Measurements from ENCODE around the gene SPATA12.

SPATA12 gene

DNA sequence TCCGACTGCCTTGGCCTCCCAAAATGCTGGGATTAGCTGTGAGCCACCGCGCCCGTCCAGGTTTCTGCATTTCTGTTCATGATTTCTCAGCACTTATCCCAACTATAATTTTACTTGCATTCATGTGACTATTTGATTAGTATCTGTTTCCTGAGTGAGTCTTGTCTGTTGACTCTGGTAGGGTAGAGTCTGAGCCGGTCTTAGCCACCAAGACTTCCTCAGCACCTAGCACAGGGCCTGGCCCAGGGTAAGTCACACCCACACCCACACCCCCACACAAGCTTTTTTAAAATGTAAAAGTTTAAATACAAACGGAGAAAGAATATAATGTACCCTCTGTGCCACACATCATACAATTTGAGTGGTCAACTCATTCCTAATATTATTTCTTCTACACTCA, 3.1 kb upstream of the SPATA12 start:
- Histone ChIP-seq H3K9me3 (ENCODE audit: control insufficient read depth, low read depth, low read length) (no peaks in the 10 kb centered on the region), H3K27ac (ENCODE audit: low read length) (no peak overlapping the region), H3K36me3 (ENCODE audit: control insufficient read depth, low read depth, low read length) (no peaks in the 10 kb centered on the region), H3K27me3 (ENCODE audit: control insufficient read depth, insufficient read depth, low read length) (no peaks in the 10 kb centered on the region), H3K4me1 (ENCODE audit: control insufficient read depth, low read depth, low read length) (peaks cover 18% of the 10 kb centered on the region), H3K9ac (ENCODE audit: low read length) (no peak overlapping the region), H3K4me3 (ENCODE audit: low read length) (no peak overlapping the region)

GRCh38 chr3:57059411-57059810, 1.1 kb upstream of the SPATA12 start:
- Histone ChIP-seq H3K9ac (ENCODE audit: low read length) (no peak overlapping the region), H3K4me1 (ENCODE audit: control insufficient read depth, low read depth, low read length) (peaks cover 20% of the 10 kb centered on the region), H3K27ac (ENCODE audit: low read length) (no peak overlapping the region), H3K27me3 (ENCODE audit: control insufficient read depth, insufficient read depth, low read length) (no peaks in the 10 kb centered on the region), H3K9me3 (ENCODE audit: control insufficient read depth, low read depth, low read length) (no peaks in the 10 kb centered on the region), H3K36me3 (ENCODE audit: control insufficient read depth, low read depth, low read length) (no peaks in the 10 kb centered on the region), H3K4me3 (ENCODE audit: low read length) (no peak overlapping the region)

GRCh38 chr3:57061556-57061955, 1.1 kb downstream of the SPATA12 start:
- Histone ChIP-seq H3K4me1 (ENCODE audit: control insufficient read depth, low read depth, low read length) (peaks cover 20% of the 10 kb centered on the region), H3K9me3 (ENCODE audit: control insufficient read depth, low read depth, low read length) (no peaks in the 10 kb centered on the region), H3K36me3 (ENCODE audit: control insufficient read depth, low read depth, low read length) (no peaks in the 10 kb centered on the region), H3K27ac (ENCODE audit: low read length) (no peak overlapping the region), H3K27me3 (ENCODE audit: control insufficient read depth, insufficient read depth, low read length) (no peaks in the 10 kb centered on the region), H3K4me3 (ENCODE audit: low read length) (no peak overlapping the region), H3K9ac (ENCODE audit: low read length) (no peak overlapping the region)

DNA sequence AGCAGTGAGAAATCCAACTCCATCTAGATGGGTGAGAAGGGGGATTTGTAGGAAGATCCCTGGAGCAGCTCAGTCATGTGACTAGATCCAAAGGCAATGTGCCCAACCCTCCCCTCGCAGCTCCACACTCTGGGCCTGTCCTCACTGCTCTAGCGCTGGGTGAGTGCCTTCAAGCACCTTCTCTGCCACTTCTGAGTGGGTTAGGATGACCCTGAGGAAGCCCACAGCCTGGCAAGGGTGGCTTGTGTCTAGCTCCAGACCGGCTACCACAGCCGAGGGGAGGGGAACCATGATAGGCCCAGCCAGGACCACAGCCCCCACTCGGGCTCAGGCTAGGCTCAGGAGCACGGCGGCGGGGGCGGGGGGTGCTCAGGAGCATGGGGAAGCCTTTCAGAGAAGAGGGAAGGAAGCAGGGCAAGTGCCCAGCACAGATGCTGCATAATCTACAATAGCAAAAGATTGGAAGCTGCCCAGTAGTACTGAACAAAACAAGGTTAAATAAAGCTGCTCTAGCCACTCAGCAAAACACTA, 1.7 kb downstream of the SPATA12 start:
- no peak overlapping the region for H3K4me3 ChIP-seq (ENCODE audit: low read length)
- H3K9me3 ChIP-seq (ENCODE audit: control insufficient read depth, low read depth, low read length), result no peaks in the 10 kb centered on the region
- no peak overlapping the region for H3K27ac ChIP-seq (ENCODE audit: low read length)
- H3K27me3 ChIP-seq (ENCODE audit: control insufficient read depth, insufficient read depth, low read length), result no peaks in the 10 kb centered on the region
- peaks cover 20% of the 10 kb centered on the region for H3K4me1 ChIP-seq (ENCODE audit: control insufficient read depth, low read depth, low read length)
- no peaks in the 10 kb centered on the region for H3K36me3 ChIP-seq (ENCODE audit: control insufficient read depth, low read depth, low read length)
- no peak overlapping the region for H3K9ac ChIP-seq (ENCODE audit: low read length)

GRCh38 chr3:57063032-57063431, 2.6 kb downstream of the SPATA12 start:
- Histone ChIP-seq H3K27ac (ENCODE audit: low read length) (no peak overlapping the region), H3K9ac (ENCODE audit: low read length) (no peak overlapping the region), H3K9me3 (ENCODE audit: control insufficient read depth, low read depth, low read length) (no peaks in the 10 kb centered on the region), H3K27me3 (ENCODE audit: control insufficient read depth, insufficient read depth, low read length) (no peaks in the 10 kb centered on the region), H3K4me3 (ENCODE audit: low read length) (no peak overlapping the region), H3K4me1 (ENCODE audit: control insufficient read depth, low read depth, low read length) (peaks cover 20% of the 10 kb centered on the region), H3K36me3 (ENCODE audit: control insufficient read depth, low read depth, low read length) (no peaks in the 10 kb centered on the region)

DNA sequence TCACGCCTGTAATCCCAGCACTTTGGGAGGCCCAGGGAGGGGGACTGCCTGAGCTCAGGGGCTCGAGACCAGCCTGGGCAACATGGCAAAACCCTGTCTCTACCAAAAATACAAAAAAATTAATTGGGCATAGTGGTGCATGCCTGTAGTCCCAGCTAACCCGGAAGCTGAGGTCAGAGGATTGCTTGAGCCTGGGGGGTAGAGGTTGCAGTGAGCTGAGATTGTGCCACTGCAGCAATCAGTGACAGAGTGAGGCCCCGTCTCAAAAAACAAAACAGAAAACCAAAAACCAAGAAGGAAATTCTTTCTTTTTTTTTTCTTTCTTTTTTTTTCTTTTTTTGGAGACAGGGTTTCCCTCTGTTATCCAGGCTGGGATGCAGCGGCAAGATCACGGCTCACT, 3.5 kb downstream of the SPATA12 start:
- H3K36me3 ChIP-seq (ENCODE audit: control insufficient read depth, low read depth, low read length), result no peaks in the 10 kb centered on the region
- no peak overlapping the region for H3K9ac ChIP-seq (ENCODE audit: low read length)
- H3K9me3 ChIP-seq (ENCODE audit: control insufficient read depth, low read depth, low read length), result no peaks in the 10 kb centered on the region
- H3K27ac ChIP-seq (ENCODE audit: low read length), result no peak overlapping the region
- no peak overlapping the region for H3K4me3 ChIP-seq (ENCODE audit: low read length)
- H3K27me3 ChIP-seq (ENCODE audit: control insufficient read depth, insufficient read depth, low read length), result no peaks in the 10 kb centered on the region
- peaks cover 20% of the 10 kb centered on the region for H3K4me1 ChIP-seq (ENCODE audit: control insufficient read depth, low read depth, low read length)

DNA sequence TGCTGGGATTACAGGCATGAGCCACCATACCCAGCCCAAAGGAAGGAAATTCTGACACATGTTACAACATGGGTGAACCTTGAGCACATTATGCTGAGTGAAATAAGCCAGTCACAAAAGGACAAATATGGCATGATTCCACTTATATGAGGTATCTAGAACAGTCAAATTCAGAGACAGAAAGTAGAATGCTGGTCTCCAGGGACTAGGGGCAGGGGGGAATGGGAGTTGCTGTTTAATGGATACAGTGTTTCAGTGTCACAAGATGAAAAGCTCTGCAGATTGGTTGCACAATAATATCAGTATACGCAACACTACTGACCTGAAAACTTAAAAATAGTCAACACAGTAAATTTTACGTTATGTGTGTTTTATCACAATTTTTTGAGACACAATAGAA, 4.1 kb downstream of the SPATA12 start:
- Histone ChIP-seq H3K9ac (ENCODE audit: low read length) (no peak overlapping the region), H3K27ac (ENCODE audit: low read length) (no peak overlapping the region), H3K4me1 (ENCODE audit: control insufficient read depth, low read depth, low read length) (peaks cover 20% of the 10 kb centered on the region), H3K27me3 (ENCODE audit: control insufficient read depth, insufficient read depth, low read length) (no peaks in the 10 kb centered on the region), H3K4me3 (ENCODE audit: low read length) (no peak overlapping the region), H3K9me3 (ENCODE audit: control insufficient read depth, low read depth, low read length) (no peaks in the 10 kb centered on the region), H3K36me3 (ENCODE audit: control insufficient read depth, low read depth, low read length) (no peaks in the 10 kb centered on the region)

DNA sequence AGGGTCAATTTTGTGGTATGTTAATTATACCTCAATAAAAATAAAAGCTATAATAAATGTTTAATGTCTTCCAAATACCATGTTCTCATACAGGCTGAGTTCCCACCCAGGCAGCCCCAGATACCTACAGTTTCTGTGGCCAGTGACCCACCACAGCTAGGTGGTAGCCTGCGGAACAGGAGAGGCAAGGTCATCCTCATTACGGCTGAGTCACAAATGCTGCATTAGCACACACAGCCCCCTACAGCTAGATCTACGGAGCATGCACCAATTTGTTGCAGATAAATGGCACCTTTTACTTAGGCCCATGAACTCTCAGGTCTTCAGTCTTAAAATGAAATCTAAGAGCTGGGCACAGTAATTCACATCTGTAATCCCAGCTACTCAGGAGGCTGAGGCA, 5.1 kb downstream of the SPATA12 start:
- Histone ChIP-seq H3K27me3 (ENCODE audit: control insufficient read depth, insufficient read depth, low read length) (no peaks in the 10 kb centered on the region), H3K4me1 (ENCODE audit: control insufficient read depth, low read depth, low read length) (peaks cover 15% of the 10 kb centered on the region), H3K4me3 (ENCODE audit: low read length) (no peak overlapping the region), H3K9me3 (ENCODE audit: control insufficient read depth, low read depth, low read length) (no peaks in the 10 kb centered on the region), H3K27ac (ENCODE audit: low read length) (no peak overlapping the region), H3K36me3 (ENCODE audit: control insufficient read depth, low read depth, low read length) (no peaks in the 10 kb centered on the region), H3K9ac (ENCODE audit: low read length) (no peak overlapping the region)

GRCh38 chr3:57066471-57066870, 6.0 kb downstream of the SPATA12 start:
- Histone ChIP-seq H3K27ac (ENCODE audit: low read length) (no peak overlapping the region), H3K4me1 (ENCODE audit: control insufficient read depth, low read depth, low read length) (peaks cover 11% of the 10 kb centered on the region), H3K9ac (ENCODE audit: low read length) (no peak overlapping the region), H3K36me3 (ENCODE audit: control insufficient read depth, low read depth, low read length) (no peaks in the 10 kb centered on the region), H3K27me3 (ENCODE audit: control insufficient read depth, insufficient read depth, low read length) (no peaks in the 10 kb centered on the region), H3K9me3 (ENCODE audit: control insufficient read depth, low read depth, low read length) (no peaks in the 10 kb centered on the region), H3K4me3 (ENCODE audit: low read length) (no peak overlapping the region)

DNA sequence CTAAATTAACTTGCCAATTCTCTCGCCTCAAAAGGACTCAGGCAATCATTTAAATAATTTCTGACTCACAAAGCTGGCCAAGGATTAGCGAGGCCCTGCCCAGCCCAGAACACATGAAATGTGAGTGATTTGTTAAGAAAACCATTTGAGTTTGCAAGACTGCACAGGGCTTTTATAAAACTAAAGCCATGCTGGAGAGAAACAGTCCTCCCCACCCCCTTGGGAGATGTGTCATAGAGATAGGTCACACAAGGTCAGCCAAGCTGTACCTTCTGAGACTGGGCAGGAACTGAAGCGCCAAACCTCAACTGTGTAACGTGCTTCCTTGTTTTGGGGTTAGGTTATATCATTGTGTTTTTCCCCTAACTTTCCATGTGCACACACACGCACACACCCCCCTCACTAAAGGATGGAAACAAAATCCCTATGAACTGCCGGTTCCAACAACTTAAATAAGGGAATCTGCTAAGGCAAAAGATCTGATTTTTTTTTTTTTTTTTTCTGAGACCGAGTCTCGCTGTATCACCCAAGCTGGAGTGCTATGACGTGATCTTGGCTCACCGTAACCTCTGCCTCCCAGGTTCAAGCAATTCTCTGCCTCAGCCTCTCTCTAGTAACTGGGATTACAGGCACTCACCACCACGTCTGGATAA, 8.1 kb downstream of the SPATA12 start:
- H3K4me1 ChIP-seq (ENCODE audit: control insufficient read depth, low read depth, low read length), result no peaks in the 10 kb centered on the region
- no peak overlapping the region for H3K9ac ChIP-seq (ENCODE audit: low read length)
- no peaks in the 10 kb centered on the region for H3K36me3 ChIP-seq (ENCODE audit: control insufficient read depth, low read depth, low read length)
- H3K9me3 ChIP-seq (ENCODE audit: control insufficient read depth, low read depth, low read length), result no peaks in the 10 kb centered on the region
- H3K27ac ChIP-seq (ENCODE audit: low read length), result no peak overlapping the region
- no peak overlapping the region for H3K4me3 ChIP-seq (ENCODE audit: low read length)
- no peaks in the 10 kb centered on the region for H3K27me3 ChIP-seq (ENCODE audit: control insufficient read depth, insufficient read depth, low read length)

DNA sequence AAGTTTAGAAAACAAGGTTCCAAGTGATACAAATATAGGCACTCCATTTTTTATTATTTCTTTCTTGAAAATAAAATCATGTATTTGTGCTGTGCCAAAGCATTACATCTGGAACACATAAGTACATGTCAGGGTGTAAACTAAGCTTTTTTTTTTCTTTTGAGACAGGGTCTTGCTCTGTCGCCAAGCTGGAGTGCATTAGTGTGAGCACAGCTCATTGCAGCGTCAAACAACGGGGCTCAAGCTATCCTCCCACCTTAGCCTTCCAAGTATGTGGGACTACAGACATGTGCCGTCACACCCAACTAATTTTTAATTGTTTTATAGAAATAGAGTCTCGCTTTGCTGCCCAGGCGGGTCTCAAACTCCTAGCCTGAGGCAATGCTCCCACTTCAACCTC, 9.0 kb downstream of the SPATA12 start:
- Histone ChIP-seq H3K4me1 (ENCODE audit: control insufficient read depth, low read depth, low read length) (no peaks in the 10 kb centered on the region), H3K4me3 (ENCODE audit: low read length) (no peak overlapping the region), H3K9ac (ENCODE audit: low read length) (no peak overlapping the region), H3K27me3 (ENCODE audit: control insufficient read depth, insufficient read depth, low read length) (no peaks in the 10 kb centered on the region), H3K27ac (ENCODE audit: low read length) (no peak overlapping the region), H3K36me3 (ENCODE audit: control insufficient read depth, low read depth, low read length) (no peaks in the 10 kb centered on the region), H3K9me3 (ENCODE audit: control insufficient read depth, low read depth, low read length) (no peaks in the 10 kb centered on the region)

GRCh38 chr3:57073628-57074027, 13.2 kb downstream of the SPATA12 start:
- Histone ChIP-seq H3K9ac (ENCODE audit: low read length) (no peak overlapping the region), H3K27me3 (ENCODE audit: control insufficient read depth, insufficient read depth, low read length) (peaks cover 16% of the 10 kb centered on the region), H3K27ac (ENCODE audit: low read length) (no peak overlapping the region), H3K4me1 (ENCODE audit: control insufficient read depth, low read depth, low read length) (no peaks in the 10 kb centered on the region), H3K4me3 (ENCODE audit: low read length) (no peak overlapping the region), H3K9me3 (ENCODE audit: control insufficient read depth, low read depth, low read length) (no peaks in the 10 kb centered on the region), H3K36me3 (ENCODE audit: control insufficient read depth, low read depth, low read length) (no peaks in the 10 kb centered on the region)

All from iPS-18a (cell line).